ENCODE results near the gene STYXL1.

GRCh38 chr7:75985518-75986146, 62.2 kb downstream of the STYXL1 start:
- TF ChIP-seq, protein P1, sequence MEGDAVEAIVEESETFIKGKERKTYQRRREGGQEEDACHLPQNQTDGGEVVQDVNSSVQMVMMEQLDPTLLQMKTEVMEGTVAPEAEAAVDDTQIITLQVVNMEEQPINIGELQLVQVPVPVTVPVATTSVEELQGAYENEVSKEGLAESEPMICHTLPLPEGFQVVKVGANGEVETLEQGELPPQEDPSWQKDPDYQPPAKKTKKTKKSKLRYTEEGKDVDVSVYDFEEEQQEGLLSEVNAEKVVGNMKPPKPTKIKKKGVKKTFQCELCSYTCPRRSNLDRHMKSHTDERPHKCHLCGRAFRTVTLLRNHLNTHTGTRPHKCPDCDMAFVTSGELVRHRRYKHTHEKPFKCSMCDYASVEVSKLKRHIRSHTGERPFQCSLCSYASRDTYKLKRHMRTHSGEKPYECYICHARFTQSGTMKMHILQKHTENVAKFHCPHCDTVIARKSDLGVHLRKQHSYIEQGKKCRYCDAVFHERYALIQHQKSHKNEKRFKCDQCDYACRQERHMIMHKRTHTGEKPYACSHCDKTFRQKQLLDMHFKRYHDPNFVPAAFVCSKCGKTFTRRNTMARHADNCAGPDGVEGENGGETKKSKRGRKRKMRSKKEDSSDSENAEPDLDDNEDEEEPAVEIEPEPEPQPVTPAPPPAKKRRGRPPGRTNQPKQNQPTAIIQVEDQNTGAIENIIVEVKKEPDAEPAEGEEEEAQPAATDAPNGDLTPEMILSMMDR (IDR thresholded peaks at IDR 0.05) = no peak
- no peak for TF ChIP-seq POLR2A (IDR thresholded peaks at IDR 0.05)

All from right lobe of liver (tissue), 4 donors.